Liver (tissue), 9 donors: Measurements from ENCODE around the gene ZNF831. TPM values are rescaled to one million over a fixed set of nuclear protein-coding genes. Genes with fewer than 3 reads are reported as not detected.

Source experiments
- DNase-seq: peaks from one replicate; pipeline ENCODE4 v3.0.0-alpha.2; 2017; ENCODE audit warnings: low spot score
- H3K27ac ChIP-seq, 2 donors: one replicate each; pipeline ENCODE4 v1.7.0; 2013; ENCODE audit warnings: inconsistent platforms in 2 of 2, low read length in 2 of 2, control low read depth in 1 of 2, low read depth in 1 of 2, mild to moderate bottlenecking in 1 of 2
- H3K27me3 ChIP-seq, 4 donors: one replicate each; pipeline versions ENCODE4 v1.6.1 to v1.7.0; 2013; ENCODE audit warnings: low read length in 3 of 4, inconsistent platforms in 1 of 4, mild to moderate bottlenecking in 1 of 4, moderate library complexity in 1 of 4; ENCODE audit not compliant: control insufficient read depth in 4 of 4, insufficient read depth in 4 of 4
- H3K36me3 ChIP-seq, 4 donors: one replicate each; pipeline versions ENCODE4 v1.6.1 to v1.7.0; 2013; ENCODE audit warnings: low read length in 3 of 4, mild to moderate bottlenecking in 3 of 4, low read depth in 1 of 4, moderate library complexity in 1 of 4; ENCODE audit not compliant: control insufficient read depth in 4 of 4, insufficient read depth in 3 of 4
- H3K4me1 ChIP-seq, 4 donors: one replicate each; pipeline versions ENCODE4 v1.6.1 to v1.7.0; 2013; ENCODE audit warnings: low read length in 3 of 4, mild to moderate bottlenecking in 3 of 4, moderate library complexity in 1 of 4; ENCODE audit not compliant: control insufficient read depth in 4 of 4, insufficient read depth in 4 of 4
- H3K4me3 ChIP-seq, 3 donors: one replicate each; pipeline versions ENCODE4 v1.6.1 to v1.7.0; 2013; ENCODE audit warnings: low read length in 3 of 3, control low read depth in 1 of 3, low read depth in 1 of 3, mild to moderate bottlenecking in 1 of 3
- H3K9ac ChIP-seq, 2 donors: one replicate each; pipeline ENCODE4 v1.7.0; 2013; ENCODE audit warnings: low read length in 2 of 2, mild to moderate bottlenecking in 2 of 2, moderate library complexity in 2 of 2, control low read depth in 1 of 2, low read depth in 1 of 2
- H3K9me3 ChIP-seq, 4 donors: one replicate each; pipeline versions ENCODE4 v1.6.1 to v1.7.0; 2013; ENCODE audit warnings: low read length in 3 of 4; ENCODE audit not compliant: control insufficient read depth in 4 of 4
- ATF3 ChIP-seq: IDR thresholded peaks from 2 replicates; pipeline ENCODE4 v1.6.1; 2016; ENCODE audit warnings: antibody characterized with exemption
- CTCF ChIP-seq: fragments of 150-350 bp; IDR thresholded peaks from 2 replicates; pipeline ENCODE4 v1.5.1; 2017; ENCODE audit warnings: improper control_type of control experiment, low read depth, low read length; ENCODE audit not compliant: missing input control
- EGR1 ChIP-seq, 2 donors: IDR thresholded peaks; 2 replicates each; pipeline ENCODE4 v1.6.1; 2016 to 2018; ENCODE audit warnings: antibody characterized with exemption in 2 of 2, low read depth in 2 of 2
- FOXA1 ChIP-seq: IDR thresholded peaks from 2 replicates; pipeline ENCODE4 v1.6.1; 2016; ENCODE audit warnings: antibody characterized with exemption
- FOXA2 ChIP-seq: IDR thresholded peaks from 2 replicates; pipeline ENCODE4 v1.6.1; 2016; ENCODE audit warnings: antibody characterized with exemption
- HNF4A ChIP-seq, 2 donors: conservative IDR thresholded peaks; 2 replicates each; pipeline ENCODE4 v1.6.1; 2016; ENCODE audit warnings: antibody characterized with exemption in 2 of 2, mild to moderate bottlenecking in 2 of 2
- HNF4G ChIP-seq: IDR thresholded peaks from 2 replicates; pipeline ENCODE4 v1.6.1; 2016; ENCODE audit warnings: antibody characterized with exemption
- JUND ChIP-seq, 2 donors: IDR thresholded peaks; 2 replicates each; pipeline ENCODE4 v1.6.1; 2016; ENCODE audit warnings: antibody characterized with exemption in 2 of 2
- MAX ChIP-seq: IDR thresholded peaks from 2 replicates; pipeline ENCODE4 v1.6.1; 2016; ENCODE audit warnings: antibody characterized with exemption
- NR2F2 ChIP-seq: IDR thresholded peaks from 2 replicates; pipeline ENCODE4 v1.6.1; 2016; ENCODE audit warnings: antibody characterized with exemption
- RAD21 ChIP-seq, 2 donors: IDR thresholded peaks; 2 replicates each; pipeline ENCODE4 v1.6.1; 2016; ENCODE audit warnings: antibody characterized with exemption in 2 of 2, mild to moderate bottlenecking in 2 of 2
- REST ChIP-seq: IDR thresholded peaks from 2 replicates; pipeline ENCODE4 v1.6.1; 2016; ENCODE audit warnings: antibody characterized with exemption, mild to moderate bottlenecking
- RXRA ChIP-seq, 2 donors: IDR thresholded peaks; 2 replicates each; pipeline ENCODE4 v1.6.1; 2017 to 2018; ENCODE audit warnings: antibody characterized with exemption in 2 of 2, mild to moderate bottlenecking in 1 of 2
- SP1 ChIP-seq: IDR thresholded peaks from 2 replicates; pipeline ENCODE4 v1.6.1; 2018; ENCODE audit warnings: antibody characterized with exemption, mild to moderate bottlenecking
- TAF1 ChIP-seq: conservative IDR thresholded peaks from 2 replicates; pipeline ENCODE4 v1.6.1; 2016; ENCODE audit warnings: antibody characterized with exemption, mild to moderate bottlenecking
- YY1 ChIP-seq: IDR thresholded peaks from 2 replicates; pipeline ENCODE4 v1.6.1; 2016; ENCODE audit warnings: antibody characterized with exemption, mild to moderate bottlenecking
- ZBTB33 ChIP-seq: IDR thresholded peaks from 2 replicates; pipeline ENCODE4 v1.6.1; 2016; ENCODE audit warnings: antibody characterized with exemption
- WGBS: extraction: QIAGEN DNeasy Blood & Tissue Kit; methylation state at CpG from one replicate; pipeline ENCODE4 v1.1.7; 2013; 5-methylcytosine and 5-hydroxymethylcytosine counted together
- polyA plus RNA-seq, 2 donors: library from polyadenylated mRNA; stranded (reverse) in 1 of 2; unstranded in 1 of 2; fragments of 200-250 nt in 1 of 2; fragments of >200 nt in 1 of 2; fragmentation: Nextera tagmentation in 1 of 2; extraction: Ambion mirVana in 1 of 2; gene quantifications; one replicate each; pipeline versions ENCODE4 v1.2.1 to v1.2.3, GENCODE V29; 2013 to 2015
- total RNA-seq, 2 donors: library from RNA; depleted of rRNA; stranded (reverse); fragments of >200 nt; gene quantifications; one replicate each; pipeline ENCODE4 v1.2.3, GENCODE V29; 2014
- donor health status: healthy.
- donor health status: healthy.
- donor health status: healthy.
- donor health status: healthy.
- donor health status: healthy.

Gene ZNF831
- total and polyA plus RNA-seq, 4 donors = 0.06 to 0.75 (median 0.13) TPM

GRCh38 chr20:59232618-59233017 is 69.0 kb downstream of the ZNF831 start:
- Histone ChIP-seq H3K4me1 (no peaks in the 10 kb centered on the region), H3K27ac (no peak overlapping the region), H3K27me3 (peaks cover 0 to 4% (median under 1%) of the 10 kb centered on the region in 4 donors), H3K9me3 (no peaks in the 10 kb centered on the region), H3K4me3 (no peak overlapping the region), H3K9ac (no peak overlapping the region), H3K36me3 (no peaks in the 10 kb centered on the region)
- 75% methylated on average over 3 of the region's 3 CpGs for WGBS
- no peak for TF ChIP-seq RXRA (IDR thresholded peaks at IDR 0.05)
- no peak for DNase-seq

- Histone ChIP-seq H3K36me3 (no peaks in the 10 kb centered on the region), H3K27ac (no peak overlapping the region), H3K27me3 (peaks cover 0 to 3% (median under 1%) of the 10 kb centered on the region in 4 donors), H3K9me3 (no peaks in the 10 kb centered on the region), H3K4me3 (no peak overlapping the region), H3K9ac (no peak overlapping the region), H3K4me1 (no peaks in the 10 kb centered on the region)
- no peak for TF ChIP-seq HNF4G
- TF ChIP-seq ZBTB33 = no peak
- TF ChIP-seq YY1 = no peak
- TF ChIP-seq CTCF = no peak
- TF ChIP-seq ATF3 = no peak
- no peak for TF ChIP-seq TAF1
- TF ChIP-seq REST = no peak
- no peak for TF ChIP-seq JUND (IDR thresholded peaks at IDR 0.05)
- no peak for TF ChIP-seq RXRA (IDR thresholded peaks at IDR 0.05)
- TF ChIP-seq FOXA1 = no peak
- WGBS = 79% methylated on average over 5 of the region's 5 CpGs
- no peak for DNase-seq
These were observed 71.6 kb downstream of the ZNF831 start for GRCh38 chr20:59235226-59235625.

- DNase-seq = no peak
- Histone ChIP-seq H3K27me3 (peaks cover 0 to 5% (median 1%) of the 10 kb centered on the region in 4 donors), H3K36me3 (no peaks in the 10 kb centered on the region), H3K27ac (no peak overlapping the region), H3K9me3 (no peaks in the 10 kb centered on the region), H3K9ac (no peak overlapping the region), H3K4me3 (no peak overlapping the region), H3K4me1 (no peaks in the 10 kb centered on the region)
- 53% methylated on average over 4 of the region's 4 CpGs for WGBS
- TF ChIP-seq MAX (no peak), CTCF (no peak), TAF1 (no peak), NR2F2 (no peak), SP1 (no peak), HNF4A (conservative IDR thresholded peaks at IDR 0.05) (no peak), RXRA (IDR thresholded peaks at IDR 0.05) (no peak), RAD21 (IDR thresholded peaks at IDR 0.05) (no peak), FOXA2 (no peak), EGR1 (IDR thresholded peaks at IDR 0.05; ENCODE audit: low read depth in 2 of 2) (no peak)
These were observed 76.4 kb downstream of the ZNF831 start for GRCh38 chr20:59240006-59240405.
